Spleen (tissue), 7 donors: ENCODE data around the gene CRNN.

Experiments
- POLR2A ChIP-seq, 3 donors: fragments of 450-650 bp; IDR thresholded peaks; one replicate each; pipeline ENCODE4 v1.5.1; 2017; ENCODE audit warnings: antibody characterized with exemption in 3 of 3, mild to moderate bottlenecking in 1 of 3
- TF ChIP-seq, protein P1 (sequence below), 11 experiments: fragments of 200-600 bp in 7 of 11; fragments of 450-650 bp in 4 of 11; sonication (generic) in 4 of 11; IDR thresholded peaks in 8 of 11; conservative IDR thresholded peaks in 3 of 11; 1 replicate in 7 of 11; 2 replicates in 4 of 11; pipeline versions ENCODE4 v1.4.0 to v1.8.0; 2016 to 2021; ENCODE audit warnings: antibody characterized with exemption in 11 of 11, inconsistent platforms in 4 of 11, mild to moderate bottlenecking in 1 of 11
- donor health status: DM: no; HTN: no; CAD: no; lungs with moderate emphysema.
- donor health status: DM: no; HTN: no; CAD: no.
- donor health status: DM: no; HTN: no; CAD: no.

DNA sequence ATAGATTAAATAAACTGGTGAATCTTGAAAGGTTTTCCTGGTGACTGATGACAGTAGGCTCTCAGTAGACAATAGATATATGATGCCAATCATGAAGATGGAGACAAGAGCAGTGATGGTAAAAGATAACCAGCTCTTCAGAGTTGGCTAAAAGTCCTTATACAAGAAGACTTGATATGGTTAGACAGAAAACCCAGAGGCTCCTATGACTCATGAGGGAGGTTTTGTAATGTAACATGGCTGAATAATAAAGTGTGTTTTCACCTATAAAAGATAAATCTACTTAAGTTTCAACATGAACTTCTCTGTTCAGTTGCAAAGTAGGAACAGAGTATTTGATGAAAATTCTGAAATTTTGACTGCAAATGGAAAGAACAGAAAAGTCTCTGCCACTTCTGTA lies 12.7 kb upstream of the CRNN start:
- TF ChIP-seq, protein P1, sequence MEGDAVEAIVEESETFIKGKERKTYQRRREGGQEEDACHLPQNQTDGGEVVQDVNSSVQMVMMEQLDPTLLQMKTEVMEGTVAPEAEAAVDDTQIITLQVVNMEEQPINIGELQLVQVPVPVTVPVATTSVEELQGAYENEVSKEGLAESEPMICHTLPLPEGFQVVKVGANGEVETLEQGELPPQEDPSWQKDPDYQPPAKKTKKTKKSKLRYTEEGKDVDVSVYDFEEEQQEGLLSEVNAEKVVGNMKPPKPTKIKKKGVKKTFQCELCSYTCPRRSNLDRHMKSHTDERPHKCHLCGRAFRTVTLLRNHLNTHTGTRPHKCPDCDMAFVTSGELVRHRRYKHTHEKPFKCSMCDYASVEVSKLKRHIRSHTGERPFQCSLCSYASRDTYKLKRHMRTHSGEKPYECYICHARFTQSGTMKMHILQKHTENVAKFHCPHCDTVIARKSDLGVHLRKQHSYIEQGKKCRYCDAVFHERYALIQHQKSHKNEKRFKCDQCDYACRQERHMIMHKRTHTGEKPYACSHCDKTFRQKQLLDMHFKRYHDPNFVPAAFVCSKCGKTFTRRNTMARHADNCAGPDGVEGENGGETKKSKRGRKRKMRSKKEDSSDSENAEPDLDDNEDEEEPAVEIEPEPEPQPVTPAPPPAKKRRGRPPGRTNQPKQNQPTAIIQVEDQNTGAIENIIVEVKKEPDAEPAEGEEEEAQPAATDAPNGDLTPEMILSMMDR (IDR thresholded peaks at IDR 0.05 in 8 of 11, conservative IDR thresholded peaks at IDR 0.05 in 3 of 11), result no peak
- TF ChIP-seq POLR2A (IDR thresholded peaks at IDR 0.05), result no peak
